Measurements from ENCODE around the gene PPP6R2. TPM values are rescaled to one million over a fixed set of nuclear protein-coding genes. Genes with fewer than 3 reads are reported as not detected.

PPP6R2 gene
- total RNA-seq, 4 donors from 2014 or later = 65.7 to 103 (median 74.0) TPM

DNA sequence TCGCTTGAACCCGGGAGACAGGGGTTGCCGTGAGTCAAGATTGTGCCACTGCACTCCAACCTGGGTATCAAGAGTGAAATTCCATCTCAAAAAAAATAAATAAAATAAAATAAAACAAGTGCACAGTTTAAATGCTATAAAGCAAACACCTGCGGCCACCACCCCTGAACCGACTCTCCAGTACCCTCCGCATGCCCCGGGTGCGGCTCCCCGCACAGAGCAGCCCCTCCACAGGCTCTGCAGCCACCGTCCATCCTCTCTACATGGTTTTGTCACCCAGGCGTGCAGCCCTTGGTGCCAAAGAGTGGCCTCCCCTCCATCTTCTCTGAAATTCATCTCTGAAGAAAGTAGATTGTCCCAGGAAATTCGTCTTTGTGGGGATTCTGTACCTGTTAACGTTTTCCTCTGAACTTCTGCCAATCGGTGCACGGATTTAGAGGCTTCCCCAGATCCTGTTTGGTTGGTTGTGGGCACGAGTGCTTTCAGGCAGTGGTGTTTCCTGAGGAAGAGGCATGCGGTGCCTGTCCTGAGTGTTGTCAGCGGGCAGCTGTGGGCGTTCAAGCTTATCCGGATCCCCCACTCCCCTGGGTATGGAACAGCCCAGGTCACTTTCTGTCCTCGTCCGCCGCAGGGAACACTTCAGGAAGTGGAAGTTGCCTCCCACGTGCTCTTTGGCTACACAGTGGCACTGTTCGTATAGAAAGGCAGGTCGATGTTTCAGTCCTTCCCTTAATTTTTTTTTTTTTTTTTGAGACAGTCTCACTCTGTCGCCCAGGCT, 147.6 kb downstream of the PPP6R2 start:
- intact Hi-C loops (cut with DNase I) = no loop called here
- WGBS, 2 donors = 48 to 49% methylated on average over 26 to 27 of the region's 27 CpGs
- TF ChIP-seq, protein P1, sequence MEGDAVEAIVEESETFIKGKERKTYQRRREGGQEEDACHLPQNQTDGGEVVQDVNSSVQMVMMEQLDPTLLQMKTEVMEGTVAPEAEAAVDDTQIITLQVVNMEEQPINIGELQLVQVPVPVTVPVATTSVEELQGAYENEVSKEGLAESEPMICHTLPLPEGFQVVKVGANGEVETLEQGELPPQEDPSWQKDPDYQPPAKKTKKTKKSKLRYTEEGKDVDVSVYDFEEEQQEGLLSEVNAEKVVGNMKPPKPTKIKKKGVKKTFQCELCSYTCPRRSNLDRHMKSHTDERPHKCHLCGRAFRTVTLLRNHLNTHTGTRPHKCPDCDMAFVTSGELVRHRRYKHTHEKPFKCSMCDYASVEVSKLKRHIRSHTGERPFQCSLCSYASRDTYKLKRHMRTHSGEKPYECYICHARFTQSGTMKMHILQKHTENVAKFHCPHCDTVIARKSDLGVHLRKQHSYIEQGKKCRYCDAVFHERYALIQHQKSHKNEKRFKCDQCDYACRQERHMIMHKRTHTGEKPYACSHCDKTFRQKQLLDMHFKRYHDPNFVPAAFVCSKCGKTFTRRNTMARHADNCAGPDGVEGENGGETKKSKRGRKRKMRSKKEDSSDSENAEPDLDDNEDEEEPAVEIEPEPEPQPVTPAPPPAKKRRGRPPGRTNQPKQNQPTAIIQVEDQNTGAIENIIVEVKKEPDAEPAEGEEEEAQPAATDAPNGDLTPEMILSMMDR (IDR thresholded peaks at IDR 0.05) = no peak
- no peak for TF ChIP-seq POLR2A (IDR thresholded peaks at IDR 0.05)

More for the DNA sequence above, 147.6 kb downstream of the PPP6R2 start:
- DNase-seq = peak; percentile 76 to 78
- Histone ChIP-seq H3K27me3 (no peaks in the 10 kb centered on the region), H3K36me3 (no peaks in the 10 kb centered on the region), H3K27ac (no peak overlapping the region), H3K4me1 (peaks cover 15 to 31% of the 10 kb centered on the region in 2 donors), H3K4me3 (replicated peaks in 1 of 3) (no peak overlapping the region), H3K9me3 (no peaks in the 10 kb centered on the region)

Other genes with a start within 250 kb of the PPP6R2 start
- gene PANX2, start 172.6 kb upstream of the PPP6R2 start, total RNA-seq = 10 to 100 TPM in 3 of 4 donors, 1 to 10 TPM in 1; 9.0 to 12.1 (median 10.9) TPM
- gene TRABD, start 157.4 kb upstream of the PPP6R2 start, total RNA-seq = 10 to 100 TPM; 26.6 to 51.9 (median 31.5) TPM
- 10 to 100 TPM; 20.7 to 50.6 (median 31.0) TPM for gene SELENOO, start 142.3 kb upstream of the PPP6R2 start, total RNA-seq
- 100 to 1,000 TPM in 1 of 4 donors, 10 to 100 TPM in 3; 64.6 to 102 (median 80.3) TPM for gene TUBGCP6, start 98.3 kb upstream of the PPP6R2 start, total RNA-seq
- 10 to 100 TPM; 31.4 to 42.7 (median 32.5) TPM for gene HDAC10, start 92.1 kb upstream of the PPP6R2 start, total RNA-seq
- 1 to 10 TPM; 3.1 to 5.1 (median 3.7) TPM for gene MAPK12, start 81.6 kb upstream of the PPP6R2 start, total RNA-seq
- gene MAPK11, start 72.9 kb upstream of the PPP6R2 start, total RNA-seq = 1 to 10 TPM; 2.8 to 4.7 (median 4.0) TPM
- gene PLXNB2, start 35.7 kb upstream of the PPP6R2 start, total RNA-seq = 100 to 1,000 TPM; 143 to 266 (median 215) TPM
- 10 to 100 TPM in 2 of 4 donors, 1 to 10 TPM in 2; 4.3 to 14.3 (median 9.3) TPM for gene DENND6B, start 16.3 kb upstream of the PPP6R2 start, total RNA-seq
- 100 to 1,000 TPM in 3 of 4 donors, 10 to 100 TPM in 1; 80.0 to 227 (median 128) TPM for gene SBF1, start 131.7 kb downstream of the PPP6R2 start, total RNA-seq
- gene ADM2, start 138.2 kb downstream of the PPP6R2 start, total RNA-seq = 10 to 100 TPM in 1 of 4 donors, 1 to 10 TPM in 3; 5.2 to 23.5 (median 6.6) TPM
- 10 to 100 TPM in 1 of 4 donors, 1 to 10 TPM in 3; 2.1 to 11.3 (median 4.7) TPM for gene MIOX, start 143.5 kb downstream of the PPP6R2 start, total RNA-seq
- 100 to 1,000 TPM in 2 of 4 donors, 10 to 100 TPM in 2; 53.2 to 117 (median 96.6) TPM for gene LMF2, start 164.4 kb downstream of the PPP6R2 start, total RNA-seq
- 10 to 100 TPM; 39.6 to 47.5 (median 43.1) TPM for gene NCAPH2, start 164.9 kb downstream of the PPP6R2 start, total RNA-seq
- gene SCO2, start 182.3 kb downstream of the PPP6R2 start, total RNA-seq = 1 to 10 TPM in 3 of 4 donors, not detected in 1; 2.6 to 5.5 (median 2.9) TPM
- 10 to 100 TPM; 28.0 to 61.0 (median 33.6) TPM for gene TYMP, start 186.7 kb downstream of the PPP6R2 start, total RNA-seq
- gene KLHDC7B, start 202.6 kb downstream of the PPP6R2 start, total RNA-seq = under 1 TPM in 1 of 4 donors, not detected in 3; 0.27 TPM
- gene SYCE3, start 219.6 kb downstream of the PPP6R2 start, total RNA-seq = 1 to 10 TPM in 3 of 4 donors, not detected in 1; 3.5 to 6.0 (median 4.3) TPM
- 10 to 100 TPM in 3 of 4 donors, 1 to 10 TPM in 1; 9.7 to 38.7 (median 14.9) TPM for gene CPT1B, start 235.1 kb downstream of the PPP6R2 start, total RNA-seq
- 10 to 100 TPM; 49.1 to 96.9 (median 67.8) TPM for gene CHKB, start 239.5 kb downstream of the PPP6R2 start, total RNA-seq

Measured in thyroid gland (tissue), 4 donors.